Measurements from ENCODE around the gene KRTAP1-4. TPM values are rescaled to one million over a fixed set of nuclear protein-coding genes. Genes with fewer than 3 reads are reported as not detected.

KRTAP1-4 gene
- total and polyA plus RNA-seq, 2 experiments from 2014 or later, result not detected

- DNase-seq (ENCODE audit: low spot score), result no peak
- Histone ChIP-seq H3K9me2 (replicated peaks; ENCODE audit: insufficient read depth) (no peaks in the 10 kb centered on the region), H2AFZ (no peak overlapping the region), H3K4me1 (ENCODE audit: insufficient read depth) (no peaks in the 10 kb centered on the region), H3K27ac (no peak overlapping the region), H3K27me3 (peaks cover 4% of the 10 kb centered on the region), H4K20me1 (ENCODE audit: insufficient read depth, poor library complexity, severe bottlenecking) (no peaks in the 10 kb centered on the region), H3K36me3 (replicated peaks; ENCODE audit: insufficient read depth, low read depth) (no peaks in the 10 kb centered on the region), H3K4me3 (no peak overlapping the region), H3K79me2 (no peaks in the 10 kb centered on the region), H3K4me2 (no peak overlapping the region), H3K9me3 (ENCODE audit: low read depth) (no peaks in the 10 kb centered on the region)
- no peak for TF ChIP-seq EZH2phosphoT487 (IDR thresholded peaks at IDR 0.05; ENCODE audit: low read depth, severe bottlenecking, unreplicated experiment)
- TF ChIP-seq CTCF (IDR thresholded peaks at IDR 0.05; ENCODE audit: poor library complexity), result no peak
- no peak for TF ChIP-seq EZH2 (IDR thresholded peaks at IDR 0.05; ENCODE audit: borderline replicate concordance)
- WGBS (ENCODE audit: low lambda C conversion rate, missing lambda C conversion rate), result 94% methylated on average over 2 of the region's 2 CpGs
Observed at GRCh38 chr17:40993084-40993483, 36.9 kb downstream of the KRTAP1-4 start.

DNA sequence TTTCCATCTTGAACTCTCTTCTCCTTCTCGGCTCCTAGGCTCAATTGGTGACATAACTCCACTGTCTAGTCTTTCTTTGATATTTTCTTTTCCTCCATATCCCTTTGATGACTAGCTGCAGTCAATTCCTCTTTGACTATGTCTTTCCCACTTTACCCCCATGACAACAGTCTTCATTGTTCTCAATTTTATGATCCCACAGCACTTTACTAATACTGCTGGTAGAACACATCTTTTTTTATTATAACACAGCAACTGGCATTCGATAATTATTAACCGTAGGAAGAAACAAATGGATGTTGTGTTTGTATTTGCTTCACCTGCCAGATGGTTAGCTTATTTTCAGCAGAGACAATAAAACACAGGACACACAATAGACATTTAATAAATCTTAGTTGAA lies 37.3 kb downstream of the KRTAP1-4 start:
- no peaks in the 10 kb centered on the region for H3K79me2 ChIP-seq
- H3K4me2 ChIP-seq, result no peak overlapping the region
- DNase-seq (ENCODE audit: low spot score), result no peak
- no peak overlapping the region for H3K27ac ChIP-seq
- no peaks in the 10 kb centered on the region for H3K9me2 ChIP-seq (replicated peaks; ENCODE audit: insufficient read depth)
- WGBS (ENCODE audit: low lambda C conversion rate, missing lambda C conversion rate), result 89% methylated on average over 3 of the region's 3 CpGs
- peaks cover 3% of the 10 kb centered on the region for H3K27me3 ChIP-seq
- H4K20me1 ChIP-seq (ENCODE audit: insufficient read depth, poor library complexity, severe bottlenecking), result no peaks in the 10 kb centered on the region
- no peak overlapping the region for H3K4me3 ChIP-seq
- no peak overlapping the region for H2AFZ ChIP-seq
- H3K9me3 ChIP-seq (ENCODE audit: low read depth), result no peaks in the 10 kb centered on the region
- H3K36me3 ChIP-seq (replicated peaks; ENCODE audit: insufficient read depth, low read depth), result no peaks in the 10 kb centered on the region
- TF ChIP-seq EZH2 (IDR thresholded peaks at IDR 0.05; ENCODE audit: borderline replicate concordance) (no peak), EZH2phosphoT487 (IDR thresholded peaks at IDR 0.05; ENCODE audit: low read depth, severe bottlenecking, unreplicated experiment) (no peak), CTCF (IDR thresholded peaks at IDR 0.05; ENCODE audit: poor library complexity) (no peak)
- no peaks in the 10 kb centered on the region for H3K4me1 ChIP-seq (ENCODE audit: insufficient read depth)

DNA sequence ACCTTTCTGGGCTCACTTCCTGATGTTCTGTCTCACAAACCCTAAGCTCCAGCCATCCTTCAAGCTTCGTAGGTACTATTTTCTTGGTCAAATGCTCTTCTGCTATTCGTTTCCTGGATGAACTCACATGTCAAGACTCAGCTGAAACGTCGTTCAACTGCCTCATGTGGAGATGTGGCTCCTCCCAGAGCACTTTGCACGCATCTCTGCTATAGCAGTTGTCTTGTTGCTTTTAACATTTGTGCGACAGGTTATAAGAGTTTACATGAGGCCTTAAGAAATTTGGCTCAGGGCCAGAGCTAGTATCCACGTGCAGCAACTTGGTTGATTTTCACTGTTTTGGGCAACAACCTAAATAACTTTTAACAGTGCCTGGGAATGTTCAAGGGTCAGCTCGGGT lies 43.1 kb downstream of the KRTAP1-4 start:
- Histone ChIP-seq H3K9me3 (ENCODE audit: low read depth) (no peaks in the 10 kb centered on the region), H3K27me3 (no peaks in the 10 kb centered on the region), H3K9me2 (replicated peaks; ENCODE audit: insufficient read depth) (no peaks in the 10 kb centered on the region), H3K4me1 (ENCODE audit: insufficient read depth) (no peaks in the 10 kb centered on the region), H3K79me2 (no peaks in the 10 kb centered on the region), H3K36me3 (replicated peaks; ENCODE audit: insufficient read depth, low read depth) (no peaks in the 10 kb centered on the region), H3K27ac (no peak overlapping the region), H2AFZ (no peak overlapping the region), H4K20me1 (ENCODE audit: insufficient read depth, poor library complexity, severe bottlenecking) (no peaks in the 10 kb centered on the region), H3K4me2 (no peak overlapping the region), H3K4me3 (no peak overlapping the region)
- TF ChIP-seq EZH2phosphoT487 (IDR thresholded peaks at IDR 0.05; ENCODE audit: low read depth, severe bottlenecking, unreplicated experiment), result no peak
- no peak for TF ChIP-seq CTCF (IDR thresholded peaks at IDR 0.05; ENCODE audit: poor library complexity)
- no peak for TF ChIP-seq EZH2 (IDR thresholded peaks at IDR 0.05; ENCODE audit: borderline replicate concordance)
- 77% methylated on average over 8 of the region's 8 CpGs for WGBS (ENCODE audit: low lambda C conversion rate, missing lambda C conversion rate)
- DNase-seq (ENCODE audit: low spot score), result no peak

DNA sequence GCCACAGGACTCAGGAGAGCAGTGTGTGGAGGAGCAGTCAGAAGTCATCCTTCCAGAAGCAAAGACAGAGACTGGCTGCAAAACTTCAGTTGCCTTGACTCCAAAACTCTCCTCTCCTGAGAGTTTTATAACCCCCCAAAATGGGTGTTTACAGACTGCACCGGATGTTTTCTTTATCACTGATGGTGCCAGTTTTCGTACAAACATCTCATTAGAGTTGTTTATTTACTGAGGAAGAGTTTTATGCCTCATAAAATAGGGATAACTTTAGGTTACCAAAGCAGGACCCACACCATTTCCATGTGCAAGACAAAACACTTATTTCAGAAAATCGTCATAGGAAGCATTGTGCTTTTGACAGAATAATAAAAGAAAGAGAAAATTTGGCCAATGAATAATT lies 45.8 kb downstream of the KRTAP1-4 start, which contains the start of gene KRT40:
TSS of gene KRT40 (minus strand) at position 101 of the 400 bp plus-strand sequence. CDS start at position 48, 53 bp downstream.
- Histone ChIP-seq H3K9me3 (ENCODE audit: low read depth) (no peaks in the 10 kb centered on the region), H3K79me2 (no peaks in the 10 kb centered on the region), H3K4me3 (no peak within 1 kb of the TSS), H3K27me3 (no peaks in the 10 kb centered on the region), H3K4me2 (no peak within 1 kb of the TSS), H3K4me1 (ENCODE audit: insufficient read depth) (peaks cover 6% of the 10 kb centered on the region), H3K9me2 (replicated peaks; ENCODE audit: insufficient read depth) (no peaks in the 10 kb centered on the region), H2AFZ (no peak within 1 kb of the TSS), H3K36me3 (replicated peaks; ENCODE audit: insufficient read depth, low read depth) (no peaks in the 10 kb centered on the region), H3K27ac (no peak within 1 kb of the TSS), H4K20me1 (ENCODE audit: insufficient read depth, poor library complexity, severe bottlenecking) (no peaks in the 10 kb centered on the region)
- 59% methylated on average over 3 of the region's 3 CpGs for WGBS (ENCODE audit: low lambda C conversion rate, missing lambda C conversion rate)
- TF ChIP-seq EZH2phosphoT487 (IDR thresholded peaks at IDR 0.05; ENCODE audit: low read depth, severe bottlenecking, unreplicated experiment) (no peak), EZH2 (IDR thresholded peaks at IDR 0.05; ENCODE audit: borderline replicate concordance) (no peak), CTCF (IDR thresholded peaks at IDR 0.05; ENCODE audit: poor library complexity) (no peak)
- DNase-seq (ENCODE audit: low spot score), result no peak
